GM12878 (cell line): ENCODE data around the gene ARHGEF10L.

Experiments
- CREB1 ChIP-seq: IDR thresholded peaks from 2 replicates; pipeline ENCODE4 v1.6.1; 2012; ENCODE audit warnings: low read depth, mild to moderate bottlenecking, inconsistent platforms
- CTCF ChIP-seq, 3 experiments: IDR thresholded peaks in 2 of 3; conservative IDR thresholded peaks in 1 of 3; 2 replicates each; pipeline ENCODE4 v1.5.1; 2011; ENCODE audit warnings: low read depth in 3 of 3, low read length in 3 of 3, mild to moderate bottlenecking in 3 of 3, control low read depth in 2 of 3, moderate library complexity in 2 of 3, inconsistent platforms in 1 of 3, mixed read lengths in 1 of 3; ENCODE audit not compliant: control insufficient read depth in 2 of 3, insufficient read depth in 1 of 3; ENCODE audit errors: extremely low read depth in 1 of 3
- EP300 ChIP-seq, 2 experiments: fragments of 150-350 bp in 1 of 2; IDR thresholded peaks; 2 replicates each; pipeline ENCODE4 v1.6.1; 2011 to 2012; ENCODE audit warnings: low read depth in 2 of 2, low read length in 2 of 2, borderline replicate concordance in 1 of 2, improper control_type of control experiment in 1 of 2, inconsistent platforms in 1 of 2; ENCODE audit not compliant: control insufficient read depth in 1 of 2
- ESRRA ChIP-seq: IDR thresholded peaks from 2 replicates; pipeline ENCODE4 v1.6.1; 2012; ENCODE audit warnings: mild to moderate bottlenecking, low read length, improper control_type of control experiment
- EZH2 ChIP-seq: IDR thresholded peaks from 2 replicates; pipeline ENCODE4 v1.6.1; 2012; ENCODE audit warnings: low read depth, mild to moderate bottlenecking, control low read depth, inconsistent platforms, low read length, borderline replicate concordance; ENCODE audit not compliant: control insufficient read depth
- FOS ChIP-seq: IDR thresholded peaks from 3 replicates; pipeline ENCODE4 v1.6.1; 2011; ENCODE audit warnings: borderline replicate concordance; ENCODE audit not compliant: insufficient read length; ENCODE audit errors: extremely low read depth
- NKRF ChIP-seq: fragments of 450-650 bp; conservative IDR thresholded peaks from 2 replicates; pipeline ENCODE4 v1.6.1; 2017; ENCODE audit warnings: mild to moderate bottlenecking, moderate library complexity
- PBX3 ChIP-seq: IDR thresholded peaks from 2 replicates; pipeline ENCODE4 v1.6.1; 2011; ENCODE audit warnings: mild to moderate bottlenecking, low read depth, low read length, moderate library complexity; ENCODE audit not compliant: insufficient replicate concordance
- POLR2A ChIP-seq: IDR thresholded peaks from 2 replicates; pipeline ENCODE4 v1.6.1; 2011; ENCODE audit warnings: low read depth, mild to moderate bottlenecking, low read length
- USF1 ChIP-seq: IDR thresholded peaks from 2 replicates; pipeline ENCODE4 v1.6.1; 2011; ENCODE audit warnings: borderline replicate concordance, low read depth, mild to moderate bottlenecking, moderate library complexity, mixed read lengths, low read length; ENCODE audit not compliant: insufficient read depth; ENCODE audit errors: extremely low read length
- YY1 ChIP-seq: IDR thresholded peaks from 2 replicates; pipeline ENCODE4 v1.6.1; 2011; ENCODE audit warnings: low read depth, mild to moderate bottlenecking, low read length

GRCh38 chr1:17709981-17710380, 170.5 kb downstream of the ARHGEF10L start:
- TF ChIP-seq EP300 (IDR thresholded peaks at IDR 0.05; ENCODE audit: borderline replicate concordance in 1 of 2, control insufficient read depth in 1 of 2, low read depth in 2 of 2, low read length in 2 of 2) = no peak
- TF ChIP-seq PBX3 = no peak
- TF ChIP-seq POLR2A = no peak
- no peak for TF ChIP-seq CTCF (IDR thresholded peaks at IDR 0.05 in 2 of 3, conservative IDR thresholded peaks at IDR 0.05 in 1 of 3; ENCODE audit: control insufficient read depth in 2 of 3, extremely low read depth in 1 of 3, insufficient read depth in 1 of 3, low read depth in 3 of 3, low read length in 3 of 3)
- TF ChIP-seq EZH2 = no peak
- no peak for TF ChIP-seq ESRRA
- no peak for TF ChIP-seq YY1
- TF ChIP-seq CREB1 = no peak
- no peak for TF ChIP-seq FOS
- no peak for TF ChIP-seq USF1
- TF ChIP-seq NKRF = no peak
